ENCODE measurements around the gene HMOX1.

HMOX1 gene

DNA sequence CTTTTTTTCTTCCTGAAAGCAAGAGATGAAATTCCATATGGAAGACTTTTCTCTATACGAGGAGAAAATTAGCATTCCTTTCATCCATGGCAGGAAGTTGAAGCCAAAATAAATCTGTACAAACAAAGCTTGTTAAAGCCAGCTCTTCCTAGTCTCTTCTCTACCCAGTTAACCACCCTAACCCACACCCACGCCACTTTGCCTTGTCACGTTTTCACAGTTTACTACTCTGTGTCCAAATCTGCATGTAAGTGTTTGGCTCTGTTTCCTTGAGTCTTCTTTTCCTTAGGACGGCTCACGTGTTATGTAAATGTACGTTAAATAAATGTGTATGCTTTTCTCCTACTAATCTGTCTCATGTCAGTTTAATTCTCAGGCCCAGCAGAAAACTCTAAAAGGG is 7.1 kb upstream of the HMOX1 start:
- Histone ChIP-seq H3K36me3 (ENCODE audit: low read depth) (no peaks in the 10 kb centered on the region), H3K4me3 (ENCODE audit: severe bottlenecking) (no peak overlapping the region), H3K4me1 (ENCODE audit: insufficient read depth, poor library complexity, severe bottlenecking) (peaks cover 13% of the 10 kb centered on the region), H3K27ac (ENCODE audit: poor library complexity, severe bottlenecking) (no peak overlapping the region), H3K27me3 (ENCODE audit: insufficient read depth, poor library complexity, severe bottlenecking) (no peaks in the 10 kb centered on the region), H3K9me3 (ENCODE audit: severe bottlenecking) (no peaks in the 10 kb centered on the region)
- DNase-seq (ENCODE audit: low spot score), result no peak
- no peak for TF ChIP-seq CTCF (IDR thresholded peaks at IDR 0.05; ENCODE audit: poor library complexity, severe bottlenecking)
- ATAC-seq (ENCODE audit: low read depth), result no peak

DNA sequence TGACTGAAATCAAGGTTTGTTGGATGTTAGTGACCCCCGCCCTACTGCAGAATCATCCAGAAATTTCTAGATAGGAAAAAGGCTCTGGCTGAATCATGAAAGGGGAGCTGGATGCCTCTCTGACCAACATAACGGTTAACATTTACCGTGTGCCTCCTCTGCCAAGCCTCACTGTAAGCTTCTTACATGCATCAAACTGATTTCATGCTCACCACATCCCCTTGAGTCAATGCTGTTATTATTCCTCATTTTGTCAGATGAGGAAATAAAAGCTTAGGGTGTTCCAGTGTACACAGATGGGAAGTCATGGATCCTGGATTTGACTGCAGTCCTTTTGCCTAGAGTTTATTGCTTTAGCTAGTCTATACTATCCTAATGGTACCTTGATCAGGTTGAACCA is 5.9 kb upstream of the HMOX1 start:
- H3K4me1 ChIP-seq (ENCODE audit: insufficient read depth, poor library complexity, severe bottlenecking), result peaks cover 13% of the 10 kb centered on the region
- DNase-seq (ENCODE audit: low spot score), result no peak
- H3K4me3 ChIP-seq (ENCODE audit: severe bottlenecking), result no peak overlapping the region
- H3K27me3 ChIP-seq (ENCODE audit: insufficient read depth, poor library complexity, severe bottlenecking), result no peaks in the 10 kb centered on the region
- H3K27ac ChIP-seq (ENCODE audit: poor library complexity, severe bottlenecking), result no peak overlapping the region
- TF ChIP-seq CTCF (IDR thresholded peaks at IDR 0.05; ENCODE audit: poor library complexity, severe bottlenecking), result no peak
- ATAC-seq (ENCODE audit: low read depth), result no peak
- no peaks in the 10 kb centered on the region for H3K36me3 ChIP-seq (ENCODE audit: low read depth)
- no peaks in the 10 kb centered on the region for H3K9me3 ChIP-seq (ENCODE audit: severe bottlenecking)

GRCh38 chr22:35375526-35375925 is 5.4 kb upstream of the HMOX1 start:
- Histone ChIP-seq H3K9me3 (ENCODE audit: severe bottlenecking) (no peaks in the 10 kb centered on the region), H3K27me3 (ENCODE audit: insufficient read depth, poor library complexity, severe bottlenecking) (no peaks in the 10 kb centered on the region), H3K4me1 (ENCODE audit: insufficient read depth, poor library complexity, severe bottlenecking) (peaks cover 13% of the 10 kb centered on the region), H3K27ac (ENCODE audit: poor library complexity, severe bottlenecking) (no peak overlapping the region), H3K36me3 (ENCODE audit: low read depth) (no peaks in the 10 kb centered on the region), H3K4me3 (ENCODE audit: severe bottlenecking) (no peak overlapping the region)
- no peak for TF ChIP-seq CTCF (IDR thresholded peaks at IDR 0.05; ENCODE audit: poor library complexity, severe bottlenecking)
- ATAC-seq (ENCODE audit: low read depth) (no peak), DNase-seq (ENCODE audit: low spot score) (no peak)

DNA sequence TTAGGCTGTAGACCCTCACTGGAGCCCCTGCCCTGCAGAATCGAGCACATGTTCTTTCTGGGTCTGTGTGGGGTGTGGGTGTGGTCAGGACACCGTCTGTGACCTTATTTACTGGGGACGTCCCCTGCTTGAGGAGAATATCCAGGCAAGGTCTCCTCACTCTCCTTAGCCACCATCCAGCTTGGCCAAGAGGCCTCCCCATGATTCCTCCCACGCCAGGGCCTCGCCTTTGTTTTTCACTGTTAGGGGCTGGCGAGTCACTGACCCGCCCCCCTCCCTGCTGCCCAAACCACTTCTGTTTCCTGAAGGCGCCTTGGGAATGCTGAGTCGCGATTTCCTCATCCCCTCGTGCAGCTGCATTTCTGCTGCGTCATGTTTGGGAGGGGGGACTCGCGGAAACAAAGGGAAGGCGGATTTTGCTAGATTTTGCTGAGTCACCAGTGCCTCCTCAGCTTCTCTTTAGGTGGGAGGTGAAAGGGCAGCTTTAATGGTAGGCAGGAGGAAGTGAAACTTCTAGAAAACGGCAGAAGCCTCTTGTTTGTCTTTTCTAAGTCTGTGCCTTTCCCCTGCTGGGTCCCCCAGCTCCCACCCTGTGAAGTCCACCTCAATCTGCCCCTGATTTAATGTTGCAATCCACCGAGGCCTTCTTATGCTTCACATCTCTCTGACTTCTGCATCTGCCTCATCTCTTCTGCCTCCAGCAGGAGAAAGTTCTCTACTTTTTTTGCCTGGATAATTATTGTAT is 4.0 kb upstream of the HMOX1 start:
- H3K4me3 ChIP-seq (ENCODE audit: severe bottlenecking), result no peak overlapping the region
- peak; percentile 95 for DNase-seq (ENCODE audit: low spot score)
- TF ChIP-seq CTCF (IDR thresholded peaks at IDR 0.05; ENCODE audit: poor library complexity, severe bottlenecking), result no peak
- no peaks in the 10 kb centered on the region for H3K9me3 ChIP-seq (ENCODE audit: severe bottlenecking)
- H3K4me1 ChIP-seq (ENCODE audit: insufficient read depth, poor library complexity, severe bottlenecking), result peaks cover 13% of the 10 kb centered on the region
- peak; percentile 58 for ATAC-seq (ENCODE audit: low read depth)
- peak overlapping the region; percentile 40 for H3K27ac ChIP-seq (ENCODE audit: poor library complexity, severe bottlenecking)
- H3K27me3 ChIP-seq (ENCODE audit: insufficient read depth, poor library complexity, severe bottlenecking), result no peaks in the 10 kb centered on the region
- no peaks in the 10 kb centered on the region for H3K36me3 ChIP-seq (ENCODE audit: low read depth)

DNA sequence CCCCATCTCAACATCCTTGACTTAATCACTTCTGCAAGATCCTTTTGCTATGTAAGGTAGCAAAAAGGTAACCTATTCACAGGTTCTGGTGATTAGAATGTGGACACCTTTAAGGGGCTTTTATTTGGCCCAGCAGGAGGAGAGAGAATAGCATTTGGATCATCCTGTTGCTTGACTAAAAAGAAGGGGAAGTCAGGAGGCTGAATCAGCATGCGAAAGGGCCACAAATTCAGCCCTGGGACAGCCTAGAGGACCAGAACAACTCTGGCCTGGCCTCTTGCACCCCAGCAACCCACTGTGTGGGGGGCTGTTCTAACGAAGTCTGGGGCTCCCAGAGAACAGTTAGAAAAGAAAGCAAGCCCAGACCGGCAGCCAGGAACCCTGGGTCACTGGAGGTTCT is 3.2 kb upstream of the HMOX1 start:
- DNase-seq (ENCODE audit: low spot score) (no peak), ATAC-seq (ENCODE audit: low read depth) (no peak)
- no peaks in the 10 kb centered on the region for H3K27me3 ChIP-seq (ENCODE audit: insufficient read depth, poor library complexity, severe bottlenecking)
- TF ChIP-seq CTCF (IDR thresholded peaks at IDR 0.05; ENCODE audit: poor library complexity, severe bottlenecking), result no peak
- H3K27ac ChIP-seq (ENCODE audit: poor library complexity, severe bottlenecking), result peak overlapping the region; percentile 40
- H3K4me1 ChIP-seq (ENCODE audit: insufficient read depth, poor library complexity, severe bottlenecking), result peaks cover 9% of the 10 kb centered on the region
- no peaks in the 10 kb centered on the region for H3K9me3 ChIP-seq (ENCODE audit: severe bottlenecking)
- H3K4me3 ChIP-seq (ENCODE audit: severe bottlenecking), result no peak overlapping the region
- H3K36me3 ChIP-seq (ENCODE audit: low read depth), result no peaks in the 10 kb centered on the region

Data from RWPE2 (cell line).